SK-N-SH (cell line): Measurements from ENCODE around the gene TRIM27. TPM values are rescaled to one million over a fixed set of nuclear protein-coding genes. Genes with fewer than 3 reads are reported as not detected.

ENCODE experiments used
- CTCF ChIA-PET: fragments of 300-600, 350-600 bp; formaldehyde crosslinking; extraction: SDS; loops from one replicate; lab custom pipeline; 2021; lab: Yijun Ruan, JAX
- POLR2A ChIA-PET: fragments of 350-600 bp; sonication (Branson Sonifier 250); formaldehyde crosslinking; extraction: SDS; loops from one replicate; lab custom pipeline; 2020; ENCODE audit warnings: antibody characterized with exemption, inconsistent platforms; lab: Yijun Ruan, JAX
- DNase-seq: peaks from one replicate; pipeline ENCODE4 v3.0.0; 2012
- H2AFZ ChIP-seq: fragments of 200-600 bp; sonication (generic); 2 replicates; pipeline ENCODE4 v1.8.1; 2016; ENCODE audit warnings: antibody characterized with exemption, mild to moderate bottlenecking, low read depth
- H3F3A ChIP-seq: fragments of 200-600 bp; sonication (generic); replicated peaks from 2 replicates; pipeline ENCODE3; 2016; ENCODE audit warnings: antibody characterized with exemption, mild to moderate bottlenecking; ENCODE audit not compliant: insufficient read depth
- H3K27ac ChIP-seq, 2 experiments: fragments of 200-500 bp in 1 of 2; fragments of 200-600 bp in 1 of 2; sonication (Bioruptor generic) in 1 of 2; sonication (generic), shearing (Covaris generic) in 1 of 2; 2 replicates each; pipeline versions ENCODE4 v1.5.1 to v1.6.1; 2014 to 2016; ENCODE audit warnings: low read depth in 2 of 2, inconsistent platforms in 1 of 2, low read length in 1 of 2, mild to moderate bottlenecking in 1 of 2, mixed read lengths in 1 of 2
- H3K27me3 ChIP-seq: fragments of 200-600 bp; sonication (generic), shearing (Covaris generic); 2 replicates; pipeline ENCODE4 v1.6.1; 2016; ENCODE audit warnings: mixed run types; ENCODE audit not compliant: insufficient read depth
- H3K36me3 ChIP-seq, 2 experiments: fragments of 200-500 bp in 1 of 2; fragments of 200-600 bp in 1 of 2; sonication (Bioruptor generic) in 1 of 2; sonication (generic) in 1 of 2; replicated peaks in 1 of 2; 2 replicates each; pipeline versions ENCODE3 to v1.5.1; 2014 to 2016; ENCODE audit warnings: low read length in 1 of 2, mild to moderate bottlenecking in 1 of 2; ENCODE audit not compliant: insufficient read depth in 2 of 2, control insufficient read depth in 1 of 2
- H3K4me1 ChIP-seq, 2 experiments: fragments of 200-500 bp in 1 of 2; fragments of 200-600 bp in 1 of 2; sonication (Bioruptor generic) in 1 of 2; sonication (generic), shearing (Covaris generic) in 1 of 2; 2 replicates each; pipeline versions ENCODE4 v1.5.1 to v1.6.1; 2014 to 2016; ENCODE audit warnings: low read depth in 1 of 2, low read length in 1 of 2, mixed run types in 1 of 2; ENCODE audit not compliant: insufficient read depth in 2 of 2, control insufficient read depth in 1 of 2
- H3K4me2 ChIP-seq: fragments of 200-600 bp; sonication (generic), shearing (Covaris generic); 2 replicates; pipeline ENCODE4 v1.6.1; 2017; ENCODE audit warnings: mixed run types
- H3K4me3 ChIP-seq, 2 experiments: fragments of 200-500 bp in 1 of 2; fragments of 200-600 bp in 1 of 2; sonication (Bioruptor generic) in 1 of 2; sonication (generic), shearing (Covaris generic) in 1 of 2; 2 replicates each; pipeline versions ENCODE4 v1.5.1 to v1.8.1; 2014 to 2016; ENCODE audit warnings: low read depth in 2 of 2, inconsistent platforms in 1 of 2, low read length in 1 of 2, mild to moderate bottlenecking in 1 of 2, mixed read lengths in 1 of 2, moderate library complexity in 1 of 2
- H3K79me2 ChIP-seq: fragments of 200-600 bp; sonication (generic); 2 replicates; pipeline ENCODE4 v1.8.1; 2017; ENCODE audit warnings: mild to moderate bottlenecking; ENCODE audit not compliant: insufficient read depth
- H3K9ac ChIP-seq: fragments of 200-600 bp; sonication (generic); 2 replicates; pipeline ENCODE4 v1.6.1; 2017; ENCODE audit warnings: mixed run types
- H3K9me2 ChIP-seq: fragments of 200-600 bp; sonication (generic); 2 replicates; pipeline ENCODE4 v1.6.1; 2017; ENCODE audit warnings: mixed run types
- H3K9me3 ChIP-seq: fragments of 200-600 bp; sonication (generic); 2 replicates; pipeline ENCODE4 v1.6.1; 2017; ENCODE audit warnings: mixed run types, mild to moderate bottlenecking, moderate library complexity
- H4K20me1 ChIP-seq: fragments of 200-600 bp; sonication (generic); 2 replicates; pipeline ENCODE4 v1.6.1; 2017; ENCODE audit warnings: mild to moderate bottlenecking, mixed run types; ENCODE audit not compliant: insufficient read depth
- CHD2 ChIP-seq: fragments of 150-350 bp; IDR thresholded peaks from 2 replicates; pipeline ENCODE4 v1.6.1; 2018; ENCODE audit warnings: low read length; ENCODE audit not compliant: partially characterized antibody
- FOSL2 ChIP-seq: IDR thresholded peaks from 2 replicates; pipeline ENCODE4 v1.4.0; 2012; ENCODE audit warnings: low read depth, mild to moderate bottlenecking, moderate library complexity, borderline replicate concordance
- MXI1 ChIP-seq: IDR thresholded peaks from 2 replicates; pipeline ENCODE4 v1.6.1; 2012; ENCODE audit warnings: mild to moderate bottlenecking, low read depth, low read length, improper control_type of control experiment
- RAD21 ChIP-seq: IDR thresholded peaks from 2 replicates; pipeline ENCODE4 v1.6.1; 2012; ENCODE audit warnings: mild to moderate bottlenecking, low read length
- RCOR1 ChIP-seq: fragments of 150-350 bp; IDR thresholded peaks from 2 replicates; pipeline ENCODE4 v1.6.1; 2017; ENCODE audit warnings: antibody characterized with exemption, low read length
- REST ChIP-seq: IDR thresholded peaks from 2 replicates; pipeline ENCODE4 v1.6.1; 2012; ENCODE audit warnings: mild to moderate bottlenecking, low read depth, low read length, moderate library complexity
- SIN3A ChIP-seq: IDR thresholded peaks from 2 replicates; pipeline ENCODE4 v1.6.1; 2012; ENCODE audit warnings: low read depth, mild to moderate bottlenecking, low read length, moderate library complexity, borderline replicate concordance
- USF1 ChIP-seq: IDR thresholded peaks from 2 replicates; pipeline ENCODE4 v1.4.0; 2012; ENCODE audit warnings: low read depth, borderline replicate concordance
- YY1 ChIP-seq: IDR thresholded peaks from 2 replicates; pipeline ENCODE4 v1.4.0; 2012; ENCODE audit warnings: low read depth, mild to moderate bottlenecking
- WGBS: methylation state at CpG from one replicate; pipeline ENCODE4 v1.1.6; 2017; ENCODE audit warnings: low lambda C conversion rate; 5-methylcytosine and 5-hydroxymethylcytosine counted together
- polyA plus RNA-seq, 3 experiments: library from polyadenylated mRNA; depleted of rRNA; stranded (reverse); fragments of >200 nt; gene quantifications; 2 replicates each; pipeline ENCODE4 v1.2.3, GENCODE V29; 2012
- TF ChIP-seq, protein P1 (sequence below): fragments of 150-350 bp; IDR thresholded peaks from 2 replicates; pipeline ENCODE4 v1.6.1; 2016; ENCODE audit warnings: mild to moderate bottlenecking, low read depth, low read length

TRIM27 gene
- polyA plus RNA-seq, 1 of the 3 experiments (the other 2 are of a cell fraction), result 43.8 TPM

- CTCF ChIA-PET, result interaction anchor here (2.2 to 3.4 kb wide), 2 partner anchors 22 to 24 kb away, joined by 11 to 18 read pairs; no protein-coding TSS in a partner anchor
- H3K4me1 ChIP-seq, result peaks cover 0 to 7% of the 10 kb centered on the region in 2 experiments; a peak in 2 of 4 replicates
- POLR2A ChIA-PET, result no interaction called here
- no peaks in the 10 kb centered on the region for H3K9me3 ChIP-seq
- TF ChIP-seq YY1, result no peak
- no peak for TF ChIP-seq RCOR1
- TF ChIP-seq SIN3A, result no peak
- no peak for TF ChIP-seq FOSL2
- TF ChIP-seq, protein P1, sequence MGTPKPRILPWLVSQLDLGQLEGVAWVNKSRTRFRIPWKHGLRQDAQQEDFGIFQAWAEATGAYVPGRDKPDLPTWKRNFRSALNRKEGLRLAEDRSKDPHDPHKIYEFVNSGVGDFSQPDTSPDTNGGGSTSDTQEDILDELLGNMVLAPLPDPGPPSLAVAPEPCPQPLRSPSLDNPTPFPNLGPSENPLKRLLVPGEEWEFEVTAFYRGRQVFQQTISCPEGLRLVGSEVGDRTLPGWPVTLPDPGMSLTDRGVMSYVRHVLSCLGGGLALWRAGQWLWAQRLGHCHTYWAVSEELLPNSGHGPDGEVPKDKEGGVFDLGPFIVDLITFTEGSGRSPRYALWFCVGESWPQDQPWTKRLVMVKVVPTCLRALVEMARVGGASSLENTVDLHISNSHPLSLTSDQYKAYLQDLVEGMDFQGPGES, result no peak
- WGBS, result 61% methylated on average over 10 of the region's 10 CpGs
- no peaks in the 10 kb centered on the region for H3K9me2 ChIP-seq
- H3K36me3 ChIP-seq, result no peaks in the 10 kb centered on the region
- H3K9ac ChIP-seq, result no peak overlapping the region
- H3K27ac ChIP-seq, result no peak overlapping the region
- no peaks in the 10 kb centered on the region for H4K20me1 ChIP-seq
- no peak overlapping the region for H2AFZ ChIP-seq
- H3K79me2 ChIP-seq, result no peaks in the 10 kb centered on the region
- H3F3A ChIP-seq, result peaks cover 22% of the 10 kb centered on the region
- H3K4me3 ChIP-seq, result no peak overlapping the region
- no peak for DNase-seq
- peaks cover 8% of the 10 kb centered on the region; the same call in 1 of the 2 replicates for H3K27me3 ChIP-seq
- H3K4me2 ChIP-seq, result no peak overlapping the region
These were observed 61.7 kb downstream of the TRIM27 start for GRCh38 chr6:28862077-28862476.

GRCh38 chr6:28861339-28861738 lies 62.4 kb downstream of the TRIM27 start:
- H4K20me1 ChIP-seq, result no peaks in the 10 kb centered on the region
- ChIA-PET CTCF (interaction anchor here (1.2 to 3.4 kb wide), 2 partner anchors 21 to 24 kb away, joined by 3 to 18 read pairs; no protein-coding TSS in a partner anchor), POLR2A (no interaction called here)
- no peak overlapping the region for H3K4me3 ChIP-seq
- no peak overlapping the region for H3K9ac ChIP-seq
- no peaks in the 10 kb centered on the region for H3K36me3 ChIP-seq
- TF ChIP-seq RAD21 (no peak), YY1 (no peak), USF1 (no peak), REST (no peak), CHD2 (no peak), MXI1 (no peak)
- TF ChIP-seq, protein P1, result no peak
- H2AFZ ChIP-seq, result no peak overlapping the region
- H3K4me2 ChIP-seq, result no peak overlapping the region
- peaks cover 8% of the 10 kb centered on the region; the same call in 1 of the 2 replicates for H3K27me3 ChIP-seq
- 15% methylated on average over 2 of the region's 22 CpGs for WGBS
- H3K9me2 ChIP-seq, result no peaks in the 10 kb centered on the region
- H3K79me2 ChIP-seq, result no peaks in the 10 kb centered on the region
- no peak for DNase-seq
- peaks cover 0 to 6% of the 10 kb centered on the region in 2 experiments; a peak in 2 of 4 replicates for H3K4me1 ChIP-seq
- H3K9me3 ChIP-seq, result no peaks in the 10 kb centered on the region
- H3F3A ChIP-seq, result peaks cover 17% of the 10 kb centered on the region
- H3K27ac ChIP-seq, result no peak overlapping the region
